ENCODE measurements around the gene ADM5.
"Not testable (repeated sequence)": the region's sequence is repeated elsewhere in the genome, so short reads cannot be mapped to it uniquely, and the experiment has no call there.

ADM5 gene

DNA sequence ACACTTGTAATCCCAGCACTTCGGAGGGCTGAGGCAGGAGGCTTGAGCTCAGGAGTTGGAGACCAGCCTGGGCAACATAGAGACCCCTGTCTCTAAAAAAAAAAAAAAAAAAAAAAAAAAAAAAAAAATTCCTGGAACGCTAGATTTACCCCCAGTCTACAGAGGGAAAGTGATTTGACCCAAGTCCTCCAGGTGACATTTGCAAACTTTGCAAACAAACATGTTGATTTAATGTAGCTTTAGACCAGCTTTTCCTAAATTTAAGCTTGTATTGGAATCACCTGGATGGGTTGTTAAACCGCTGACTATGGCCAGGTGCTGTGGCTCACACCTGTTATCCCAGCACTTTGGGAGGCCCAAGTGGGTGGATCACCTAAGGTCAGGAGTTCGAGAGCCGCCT is 10.0 kb downstream of the ADM5 start:
- DNase-seq (ENCODE audit: low spot score) = no peak

DNA sequence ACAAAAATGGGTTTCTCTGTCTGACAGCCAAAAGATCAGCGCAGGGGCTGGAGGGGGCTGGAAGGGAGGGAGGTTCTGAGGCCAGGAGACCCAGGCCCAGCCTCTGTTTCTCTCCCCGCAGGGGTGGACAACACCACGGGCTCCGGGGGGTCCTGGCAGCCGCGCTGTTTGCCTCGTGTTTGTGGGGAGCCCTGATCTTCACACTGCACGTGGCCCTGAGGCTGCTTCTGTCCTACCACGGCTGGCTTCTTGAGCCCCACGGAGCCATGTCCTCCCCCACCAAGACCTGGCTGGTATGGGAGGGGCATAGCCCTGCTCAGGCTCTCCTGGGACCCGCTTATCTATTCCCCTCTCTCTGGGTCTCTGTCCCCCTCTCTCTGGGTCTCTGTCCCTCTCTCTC is 11.2 kb downstream of the ADM5 start:
- no peak for DNase-seq (ENCODE audit: low spot score)

DNA sequence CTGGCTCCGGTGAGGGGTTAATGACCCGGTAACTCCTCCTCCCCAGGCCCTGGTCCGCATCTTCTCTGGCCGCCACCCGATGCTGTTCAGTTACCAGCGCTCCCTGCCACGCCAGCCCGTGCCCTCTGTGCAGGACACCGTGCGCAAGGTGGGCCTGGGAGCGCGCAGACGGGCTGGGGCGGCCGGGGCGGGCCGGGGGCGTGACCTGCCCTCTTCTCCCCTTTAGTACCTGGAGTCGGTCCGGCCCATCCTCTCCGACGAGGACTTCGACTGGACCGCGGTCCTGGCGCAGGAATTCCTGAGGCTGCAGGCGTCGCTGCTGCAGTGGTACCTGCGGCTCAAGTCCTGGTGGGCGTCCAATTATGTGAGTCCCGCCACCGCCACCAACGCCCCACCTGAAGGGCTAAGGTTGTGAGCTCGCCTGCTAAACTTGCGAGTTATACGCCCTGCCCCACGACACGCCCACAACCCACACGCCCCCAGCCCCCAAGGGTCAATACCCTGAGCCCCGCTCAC is 11.9 kb downstream of the ADM5 start:
- no peak for DNase-seq (ENCODE audit: low spot score)

DNA sequence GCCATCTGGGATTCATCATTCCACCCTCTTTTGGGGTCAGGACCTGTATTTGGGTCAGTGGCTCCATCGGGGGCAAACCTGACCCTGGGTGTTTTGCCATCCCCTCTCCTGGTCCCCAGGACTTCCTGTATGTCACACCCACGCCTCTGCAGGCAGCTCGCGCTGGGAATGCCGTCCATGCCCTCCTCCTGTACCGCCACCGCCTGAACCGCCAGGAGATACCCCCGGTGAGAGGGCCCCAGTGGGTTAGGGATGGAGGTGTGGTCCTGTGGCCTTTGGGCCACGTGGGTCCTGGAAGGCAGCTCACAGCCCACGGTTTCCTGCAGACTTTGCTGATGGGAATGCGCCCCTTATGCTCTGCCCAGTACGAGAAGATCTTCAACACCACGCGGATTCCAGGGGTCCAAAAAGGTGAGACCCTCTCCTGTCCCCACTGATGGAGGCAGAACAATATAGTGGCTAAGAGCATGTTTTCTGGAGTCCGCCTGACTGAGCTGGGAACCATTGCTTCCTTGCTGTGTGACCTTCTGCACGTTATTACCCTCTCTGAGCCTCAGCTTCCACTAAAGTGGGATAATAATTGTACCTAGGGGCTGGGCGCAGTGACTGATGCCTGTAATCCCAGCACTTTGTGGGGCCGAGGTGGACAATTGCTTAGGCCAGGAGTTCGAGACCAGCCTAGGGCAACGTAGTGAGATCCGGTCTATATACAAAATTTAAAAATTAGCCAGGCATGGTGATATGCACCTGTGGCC is 15.7 kb downstream of the ADM5 start:
- no peak for DNase-seq (ENCODE audit: low spot score)

DNA sequence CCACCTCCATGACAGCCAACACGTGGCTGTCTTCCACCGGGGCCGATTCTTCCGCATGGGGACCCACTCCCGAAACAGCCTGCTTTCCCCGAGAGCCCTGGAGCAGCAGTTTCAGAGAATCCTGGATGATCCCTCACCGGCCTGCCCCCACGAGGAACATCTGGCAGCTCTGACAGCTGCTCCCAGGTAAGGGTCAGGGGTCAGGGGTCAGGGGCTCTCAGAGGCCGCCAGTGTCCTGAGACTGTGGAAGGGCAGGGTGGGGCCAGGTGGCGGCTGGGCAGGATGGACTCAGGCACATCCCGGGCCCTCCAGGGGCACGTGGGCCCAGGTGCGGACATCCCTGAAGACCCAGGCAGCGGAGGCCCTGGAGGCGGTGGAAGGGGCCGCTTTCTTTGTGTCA is 16.5 kb downstream of the ADM5 start:
- no peak for DNase-seq (ENCODE audit: low spot score)

DNA sequence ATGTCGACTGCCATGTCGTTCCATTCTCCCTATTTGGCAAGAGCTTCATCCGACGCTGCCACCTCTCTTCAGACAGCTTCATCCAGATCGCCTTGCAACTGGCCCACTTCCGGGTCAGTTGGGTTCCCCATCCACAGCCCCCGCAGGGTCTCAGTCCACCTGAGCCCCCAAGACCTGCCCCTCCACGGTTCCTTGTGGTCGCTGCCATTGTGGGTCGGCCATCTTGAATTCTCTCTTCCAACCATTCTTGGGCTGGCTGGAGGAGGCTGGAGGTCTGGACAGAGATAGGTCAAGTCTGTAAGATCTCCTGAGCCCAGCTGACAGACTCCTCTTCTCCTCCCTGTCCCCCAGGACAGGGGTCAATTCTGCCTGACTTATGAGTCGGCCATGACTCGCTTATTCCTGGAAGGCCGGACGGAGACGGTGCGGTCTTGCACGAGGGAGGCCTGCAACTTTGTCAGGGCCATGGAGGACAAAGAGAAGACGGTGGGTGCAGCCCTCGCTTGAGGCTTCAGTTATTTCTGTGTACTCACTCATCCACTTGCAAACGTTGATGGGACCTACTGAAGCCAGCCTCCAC is 21.1 kb downstream of the ADM5 start:
- DNase-seq (ENCODE audit: low spot score) = no peak

DNA sequence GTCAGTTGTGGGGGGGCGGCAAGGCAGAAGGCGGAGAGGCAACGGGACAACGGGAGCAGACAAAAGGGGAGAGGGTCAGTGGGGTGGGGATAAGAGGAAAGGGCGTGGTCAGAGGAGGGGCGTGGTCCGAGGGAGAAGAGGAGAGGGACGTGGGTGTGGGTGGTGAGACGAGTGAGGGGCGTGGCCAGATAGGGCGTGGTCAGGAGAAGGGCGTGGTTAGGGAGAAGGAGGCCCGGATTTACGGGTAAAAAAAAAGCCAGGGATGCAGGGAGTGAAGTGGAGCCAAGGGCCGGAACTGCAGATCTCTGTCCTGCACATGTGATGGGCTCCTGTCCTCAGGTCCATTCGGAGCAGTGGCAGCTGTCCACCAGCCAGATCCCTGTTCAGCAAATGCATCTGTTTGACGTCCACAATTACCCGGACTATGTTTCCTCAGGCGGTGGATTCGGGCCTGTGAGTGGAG is 23.0 kb downstream of the ADM5 start:
- peak; percentile 32 for DNase-seq (ENCODE audit: low spot score)

DNA sequence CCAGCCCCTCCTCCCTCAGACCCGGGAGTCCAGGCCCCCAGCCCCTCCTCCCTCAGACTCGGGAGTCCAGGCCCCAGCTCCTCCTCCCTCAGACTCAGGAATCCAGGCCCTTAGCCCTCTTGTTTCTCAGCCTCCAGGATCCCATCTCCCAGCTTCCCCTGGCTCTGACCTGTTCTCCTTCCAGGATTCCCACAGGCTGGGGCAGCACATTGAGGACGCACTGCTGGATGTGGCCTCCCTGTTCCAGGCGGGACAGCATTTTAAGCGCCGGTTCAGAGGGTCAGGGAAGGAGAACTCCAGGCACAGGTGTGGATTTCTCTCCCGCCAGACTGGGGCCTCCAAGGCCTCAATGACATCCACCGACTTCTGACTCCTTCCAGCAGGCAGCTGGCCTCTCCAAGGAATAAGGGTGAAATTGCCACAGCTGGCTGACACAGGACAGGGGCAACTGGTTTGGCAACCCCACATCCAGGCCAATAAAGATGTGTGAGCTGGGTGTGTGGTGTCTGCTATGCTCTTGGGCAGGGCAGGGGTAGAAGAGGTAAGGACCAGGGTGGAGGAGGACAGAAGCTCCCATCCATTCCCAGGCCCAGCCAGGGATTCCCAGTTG is 23.9 kb downstream of the ADM5 start:
- DNase-seq (ENCODE audit: low spot score) = no peak

DNA sequence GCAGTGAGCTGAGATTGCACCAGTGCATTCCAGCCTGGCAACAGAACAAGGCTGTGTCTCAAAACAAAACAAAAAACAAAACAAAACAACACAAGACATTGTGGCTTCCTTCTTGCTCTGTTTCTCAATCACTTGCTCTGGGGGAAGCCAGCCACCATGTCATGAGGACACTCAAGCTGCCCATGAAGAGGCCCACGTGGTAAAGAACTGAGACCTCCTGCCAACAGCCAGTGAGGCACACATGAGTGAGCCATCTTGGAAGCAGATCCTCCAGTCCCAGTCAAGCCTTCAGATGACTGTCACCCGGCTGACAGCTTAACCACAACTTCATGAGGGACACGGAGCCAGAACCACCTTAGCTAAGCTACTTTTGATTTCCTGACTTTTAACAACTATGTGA is 26.8 kb downstream of the ADM5 start:
- no peak for DNase-seq (ENCODE audit: low spot score)

DNA sequence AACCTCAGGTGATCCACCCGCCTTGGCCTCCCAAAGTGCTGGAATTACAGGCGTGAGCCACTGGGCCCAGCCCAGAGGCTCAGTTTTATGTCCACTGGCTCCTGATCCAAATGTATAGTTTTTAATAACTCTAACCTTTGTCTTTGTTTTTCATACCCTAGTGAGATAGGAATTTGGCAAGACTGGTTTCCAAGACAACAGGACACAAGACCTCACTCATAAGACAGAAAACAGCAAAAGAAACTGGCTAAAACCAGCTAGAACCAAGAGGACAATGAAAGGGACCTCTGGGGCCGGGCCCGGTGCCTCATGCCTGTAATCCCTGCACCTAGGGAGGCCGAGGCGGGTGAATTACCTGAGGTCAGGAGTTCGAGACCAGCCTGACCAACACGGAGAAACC is 29.1 kb downstream of the ADM5 start:
- DNase-seq (ENCODE audit: low spot score) = no peak

DNA sequence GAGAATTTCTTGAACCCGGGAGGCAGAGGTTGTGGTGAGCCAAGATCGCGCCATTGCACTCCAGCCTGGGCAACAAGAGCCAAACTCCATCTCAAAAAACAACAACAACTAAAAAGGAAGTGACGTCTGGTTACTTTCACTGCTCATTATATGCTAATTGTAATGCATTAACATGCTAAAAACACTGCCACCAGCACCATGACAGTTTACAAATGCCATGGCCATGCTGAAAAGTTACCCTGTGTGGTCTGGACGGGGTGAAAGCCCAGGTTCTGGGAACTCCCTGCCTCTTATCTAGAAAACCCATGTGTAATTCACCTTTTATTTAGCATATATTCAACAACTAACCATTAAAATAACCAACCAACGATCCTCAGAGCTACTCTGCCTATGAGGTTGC is 29.6 kb downstream of the ADM5 start:
- no peak for DNase-seq (ENCODE audit: low spot score)

DNA sequence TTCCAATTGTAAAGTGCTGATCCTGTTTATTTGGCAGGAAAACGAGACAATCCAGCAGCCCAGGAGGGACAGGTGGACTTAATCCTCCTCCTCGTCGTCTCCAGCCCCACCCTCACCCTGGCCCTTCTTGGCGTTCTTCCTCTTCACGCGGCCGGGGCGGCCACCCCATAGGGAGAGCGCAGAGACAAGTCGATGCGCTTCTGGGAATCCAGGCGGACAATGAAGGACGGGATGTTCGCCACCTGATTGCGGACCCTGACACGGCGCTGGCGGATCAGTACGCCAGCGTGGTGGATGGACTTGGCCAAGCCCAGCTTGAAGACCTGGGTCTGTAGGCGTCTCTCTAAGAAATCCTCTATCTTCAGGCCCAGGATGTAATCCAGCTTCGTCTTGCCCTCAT is 30.0 kb downstream of the ADM5 start:
- not testable (repeated sequence) for DNase-seq (ENCODE audit: low spot score)

DNA sequence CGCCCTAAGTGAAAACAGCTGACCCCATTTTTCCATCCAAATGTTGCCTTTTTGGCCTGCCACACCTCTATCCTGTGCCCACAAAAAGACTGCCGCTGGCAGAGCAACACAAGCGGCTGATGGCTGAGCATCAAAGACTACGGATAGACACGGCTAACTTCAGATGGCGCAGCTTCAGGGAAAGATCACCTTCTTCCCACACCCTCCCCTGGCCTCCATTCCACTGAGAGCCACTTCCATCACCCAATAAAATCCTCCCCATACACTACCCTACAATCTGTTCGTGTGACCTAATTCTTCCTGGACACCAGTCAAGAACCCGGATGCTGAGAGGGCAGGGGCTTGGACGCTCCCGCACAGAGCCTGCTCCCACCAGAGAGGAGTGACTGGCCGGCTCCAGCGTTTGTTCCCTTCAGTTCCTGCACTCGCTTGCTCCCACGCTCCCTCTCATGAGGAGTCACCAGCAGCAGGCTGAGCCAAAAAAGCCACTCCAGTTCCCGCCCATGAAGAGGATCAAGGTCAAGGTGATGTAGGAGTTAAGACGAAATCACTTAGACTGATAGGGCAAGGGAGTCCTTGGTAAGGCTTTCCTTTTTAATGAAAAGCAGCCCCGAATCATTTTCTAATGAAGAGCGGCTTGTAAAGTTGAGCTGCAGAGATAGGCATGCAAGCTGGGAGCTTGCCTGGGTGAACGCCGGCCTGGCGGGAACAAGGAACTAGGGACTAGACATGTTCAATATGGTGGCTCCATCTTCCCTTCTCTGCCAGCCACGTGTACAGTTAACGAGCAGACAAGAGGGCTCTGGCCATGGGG is 38.0 kb downstream of the ADM5 start:
- peak; percentile 19 for DNase-seq (ENCODE audit: low spot score)

DNA sequence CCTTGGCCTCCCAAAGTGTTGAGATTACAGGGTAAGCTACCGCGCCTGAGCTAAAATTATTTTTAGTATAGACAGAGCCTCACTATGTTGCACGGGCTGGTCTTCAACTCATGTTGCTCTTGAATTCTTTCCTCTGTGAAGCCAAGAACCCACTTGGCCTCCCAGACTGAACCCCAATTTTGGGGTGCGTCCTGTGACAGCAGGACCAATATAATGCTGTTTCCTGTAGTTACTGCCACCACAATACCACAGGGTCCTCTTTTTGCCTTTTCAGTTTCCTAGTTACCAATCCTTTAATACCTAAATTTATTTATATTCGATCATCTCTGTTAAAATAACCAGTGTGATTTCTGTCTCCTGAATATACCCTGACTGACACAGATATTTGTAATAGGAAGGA is 40.8 kb downstream of the ADM5 start:
- DNase-seq (ENCODE audit: low spot score) = no peak

DNA sequence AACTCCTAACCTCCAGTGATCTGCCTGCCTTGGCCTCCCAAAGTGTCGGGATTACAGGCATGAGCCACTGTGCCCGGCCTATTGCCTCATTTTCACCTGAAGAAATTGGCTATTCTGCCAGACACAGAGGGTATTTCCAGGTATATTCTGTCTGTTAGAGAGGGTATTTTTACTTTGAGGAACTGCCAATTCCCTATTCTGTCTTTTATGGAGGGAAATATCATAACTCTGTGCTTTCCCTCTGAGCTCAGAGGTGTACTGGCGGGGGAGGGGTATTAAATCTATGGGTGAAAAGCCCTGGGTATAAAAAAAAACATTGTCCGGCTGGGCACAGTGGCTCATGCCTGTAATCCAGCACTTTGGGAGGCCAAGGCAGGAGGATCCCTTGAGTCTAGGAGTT is 48.9 kb downstream of the ADM5 start:
- DNase-seq (ENCODE audit: low spot score) = no peak

DNA sequence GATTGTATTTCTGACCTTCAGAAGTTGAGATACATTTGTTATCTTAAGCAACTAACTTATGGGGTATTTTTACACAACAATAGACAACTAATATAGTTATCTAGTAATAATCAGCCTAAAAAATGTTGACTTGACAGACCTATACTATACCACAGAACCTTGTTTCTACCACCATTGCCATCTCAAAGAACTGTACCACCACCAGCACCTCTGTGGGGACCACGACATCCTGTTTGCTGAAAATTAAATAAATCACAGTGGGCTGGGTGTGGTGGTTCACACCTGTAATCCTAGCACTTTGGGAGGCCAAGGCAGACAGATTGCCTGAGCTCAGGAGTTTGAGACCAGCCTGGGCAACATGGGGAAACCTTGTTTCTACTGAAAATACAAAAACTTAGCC is 49.7 kb downstream of the ADM5 start:
- no peak for DNase-seq (ENCODE audit: low spot score)

DNA sequence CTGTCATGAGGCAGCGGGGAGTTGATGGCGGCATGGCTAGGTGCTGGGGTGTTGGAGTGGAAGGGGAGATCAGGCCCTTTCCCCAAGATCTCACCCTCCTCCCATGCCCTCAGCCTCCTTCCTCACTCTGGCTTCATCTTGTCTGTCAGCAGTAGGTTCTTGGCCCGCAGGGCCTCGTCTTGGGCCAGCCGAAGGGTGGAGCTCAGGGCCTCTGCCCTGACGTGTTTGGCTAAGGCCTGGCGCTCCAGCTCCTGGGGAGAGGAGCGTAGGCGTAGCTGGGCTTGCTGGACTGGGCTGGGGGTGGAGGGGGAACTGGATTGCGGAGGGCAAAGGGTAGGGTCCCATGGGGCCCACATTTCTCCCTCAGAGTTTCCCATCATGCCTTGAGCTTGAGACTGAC is 50.5 kb downstream of the ADM5 start:
- no peak for DNase-seq (ENCODE audit: low spot score)

Small RNA genes within 50 kb of the gene (small RNA-seq; reads per million reads assigned to genes)
- gene MIR5088 = 0 to 0.09 reads per million in 2 experiments
